Measurements from ENCODE around the gene POU2AF2. TPM values are rescaled to one million over a fixed set of nuclear protein-coding genes. Genes with fewer than 3 reads are reported as not detected.

POU2AF2 gene
- total and polyA plus RNA-seq, 2 donors (not counting 3 experiments of a cell fraction or from before 2014, with no cell fraction given): not detected

DNA sequence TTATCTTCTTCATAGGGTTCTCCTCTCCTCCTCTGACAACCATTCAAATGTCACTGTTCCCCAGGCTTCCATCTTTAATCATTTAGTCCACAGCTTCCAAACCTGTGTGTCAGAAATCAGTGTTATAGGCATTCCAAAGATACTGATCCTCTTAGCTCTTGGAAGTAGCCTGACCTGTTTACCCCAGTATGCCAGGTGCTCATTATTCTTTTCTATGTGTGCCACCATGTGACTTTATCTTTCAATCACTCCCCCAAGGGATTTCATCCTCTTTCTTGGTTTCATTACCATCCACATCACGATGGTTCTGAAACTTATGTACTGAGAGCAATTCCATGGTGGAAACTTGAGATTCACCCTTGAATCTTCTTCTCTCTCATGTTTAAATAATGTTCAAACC lies 7.6 kb downstream of the POU2AF2 start:
- Histone ChIP-seq H3K36me3 (ENCODE audit: control insufficient read depth in 2 of 2, extremely low read depth in 1 of 2, insufficient read depth in 2 of 2, low read length in 2 of 2) (no peaks in the 10 kb centered on the region), H3K79me2 (ENCODE audit: control insufficient read depth, insufficient read depth, low read length) (no peaks in the 10 kb centered on the region), H3K4me2 (ENCODE audit: insufficient read depth, low read length) (no peak overlapping the region), H4K20me1 (replicated peaks; ENCODE audit: control insufficient read depth, extremely low read depth, insufficient read depth, low read length) (no peaks in the 10 kb centered on the region), H3K27me3 (ENCODE audit: control insufficient read depth in 2 of 2, insufficient read depth in 2 of 2, low read length in 2 of 2) (peaks cover 0 to 3% of the 10 kb centered on the region in 2 experiments), H3K27ac (ENCODE audit: insufficient read depth, low read depth, low read length) (no peak overlapping the region), H2AFZ (ENCODE audit: low read depth, low read length) (no peak overlapping the region), H3K9me3 (replicated peaks; ENCODE audit: control insufficient read depth, insufficient read depth, low read length) (no peaks in the 10 kb centered on the region), H3K4me1 (ENCODE audit: control insufficient read depth, extremely low read depth, insufficient read depth, low read length) (no peaks in the 10 kb centered on the region), H3K9ac (replicated peaks; ENCODE audit: extremely low read depth, insufficient read depth, low read length) (no peak overlapping the region), H3K4me3 (replicated peaks in 1 of 3; ENCODE audit: insufficient read depth in 1 of 3, low read depth in 1 of 3, low read length in 3 of 3) (no peak overlapping the region), H3K9me1 (replicated peaks; ENCODE audit: control insufficient read depth, extremely low read depth, insufficient read depth, low read length) (no peaks in the 10 kb centered on the region)
- FAIRE-seq (no peak), DNase-seq (ENCODE audit: low read depth, low spot score) (no peak)
- no peak for TF ChIP-seq GATA2 (IDR thresholded peaks at IDR 0.05; ENCODE audit: insufficient read depth, insufficient read length, low read depth, low read length)
- no peak for TF ChIP-seq POLR2AphosphoS5 (IDR thresholded peaks at IDR 0.05; ENCODE audit: insufficient read depth, low read depth, low read length)
- TF ChIP-seq, protein P1, sequence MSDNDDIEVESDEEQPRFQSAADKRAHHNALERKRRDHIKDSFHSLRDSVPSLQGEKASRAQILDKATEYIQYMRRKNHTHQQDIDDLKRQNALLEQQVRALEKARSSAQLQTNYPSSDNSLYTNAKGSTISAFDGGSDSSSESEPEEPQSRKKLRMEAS (IDR thresholded peaks at IDR 0.05; ENCODE audit: insufficient read depth, insufficient read length): no peak
- no peak for TF ChIP-seq POLR2A (IDR thresholded peaks at IDR 0.05; ENCODE audit: low read depth, low read length)
- TF ChIP-seq JUN (IDR thresholded peaks at IDR 0.05; ENCODE audit: borderline replicate concordance, insufficient read depth, insufficient read length, low read depth): no peak
- TF ChIP-seq FOS (IDR thresholded peaks at IDR 0.05; ENCODE audit: borderline replicate concordance, insufficient read depth, low read length): no peak
- no peak for TF ChIP-seq MYC (IDR thresholded peaks at IDR 0.05; ENCODE audit: low read depth, low read length)
- TF ChIP-seq, protein P2, sequence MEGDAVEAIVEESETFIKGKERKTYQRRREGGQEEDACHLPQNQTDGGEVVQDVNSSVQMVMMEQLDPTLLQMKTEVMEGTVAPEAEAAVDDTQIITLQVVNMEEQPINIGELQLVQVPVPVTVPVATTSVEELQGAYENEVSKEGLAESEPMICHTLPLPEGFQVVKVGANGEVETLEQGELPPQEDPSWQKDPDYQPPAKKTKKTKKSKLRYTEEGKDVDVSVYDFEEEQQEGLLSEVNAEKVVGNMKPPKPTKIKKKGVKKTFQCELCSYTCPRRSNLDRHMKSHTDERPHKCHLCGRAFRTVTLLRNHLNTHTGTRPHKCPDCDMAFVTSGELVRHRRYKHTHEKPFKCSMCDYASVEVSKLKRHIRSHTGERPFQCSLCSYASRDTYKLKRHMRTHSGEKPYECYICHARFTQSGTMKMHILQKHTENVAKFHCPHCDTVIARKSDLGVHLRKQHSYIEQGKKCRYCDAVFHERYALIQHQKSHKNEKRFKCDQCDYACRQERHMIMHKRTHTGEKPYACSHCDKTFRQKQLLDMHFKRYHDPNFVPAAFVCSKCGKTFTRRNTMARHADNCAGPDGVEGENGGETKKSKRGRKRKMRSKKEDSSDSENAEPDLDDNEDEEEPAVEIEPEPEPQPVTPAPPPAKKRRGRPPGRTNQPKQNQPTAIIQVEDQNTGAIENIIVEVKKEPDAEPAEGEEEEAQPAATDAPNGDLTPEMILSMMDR (IDR thresholded peaks at IDR 0.05; ENCODE audit: extremely low read depth in 1 of 2, insufficient read depth in 1 of 2, low read depth in 1 of 2, low read length in 2 of 2): no peak
- no peak for TF ChIP-seq EZH2 (IDR thresholded peaks at IDR 0.05; ENCODE audit: borderline replicate concordance, low read depth, low read length, severe bottlenecking)
- CTCF ChIA-PET: no interaction called here
- BruUV-seq (replicated peaks): no TSS peak
- intact Hi-C loops (cut with micrococcal nuclease) (no loop called here), dilution Hi-C loops (cut with MboI; ENCODE audit: extremely low pct_ligation_motif_present, low sequenced_read_pairs) (no loop called here)
- POLR2A ChIA-PET: no interaction called here

All from endothelial cell of umbilical vein (primary cell).